ENCODE data around the gene NDRG3. TPM values are rescaled to one million over a fixed set of nuclear protein-coding genes. Genes with fewer than 3 reads are reported as not detected.

NDRG3 gene
- total and polyA plus RNA-seq, 2 of the 8 experiments (the other 6 are each of a cell fraction or from before 2014, with no cell fraction given), result 25.7 to 32.3 TPM

- no peak for TF ChIP-seq CHD7 (IDR thresholded peaks at IDR 0.05; ENCODE audit: insufficient replicate concordance, low read length)
- no peak for TF ChIP-seq USF2 (IDR thresholded peaks at IDR 0.05; ENCODE audit: low read length)
- no peak for TF ChIP-seq TCF12 (IDR thresholded peaks at IDR 0.05; ENCODE audit: low read depth, low read length)
- no peak for TF ChIP-seq TBP (IDR thresholded peaks at IDR 0.05; ENCODE audit: low read depth, low read length)
- TF ChIP-seq GABPA (IDR thresholded peaks at IDR 0.05; ENCODE audit: borderline replicate concordance, insufficient read depth, low read length), result no peak
- TF ChIP-seq POU5F1 (IDR thresholded peaks at IDR 0.05; ENCODE audit: low read depth, low read length), result no peak
- TF ChIP-seq SIN3A (conservative IDR thresholded peaks at IDR 0.05 in 1 of 2, IDR thresholded peaks at IDR 0.05 in 1 of 2; ENCODE audit: low read depth in 1 of 2, low read length in 2 of 2), result no peak
- TF ChIP-seq EGR1 (IDR thresholded peaks at IDR 0.05; ENCODE audit: borderline replicate concordance, low read depth, low read length), result no peak
- TF ChIP-seq ZNF274 (IDR thresholded peaks at IDR 0.05; ENCODE audit: borderline replicate concordance, extremely low read depth, low read length), result no peak
- no peak for TF ChIP-seq POLR2AphosphoS5 (IDR thresholded peaks at IDR 0.05; ENCODE audit: low read depth, low read length)
- TF ChIP-seq RFX5 (IDR thresholded peaks at IDR 0.05; ENCODE audit: borderline replicate concordance, low read depth, low read length), result no peak
Observed at GRCh38 chr20:36645998-36646397, 99.9 kb downstream of the NDRG3 start, which contains the start of gene SLA2 (continued).

Measured in H1 (cell line).